Head of caudate nucleus (tissue), 42 donors: ENCODE results near the gene PARG.
"Not testable (repeated sequence)": the region's sequence is repeated elsewhere in the genome, so short reads cannot be mapped to it uniquely, and the experiment has no call there.

Source experiments
- DNase-seq, 42 donors: peaks; one replicate each; pipeline versions ENCODE4 v3.0.0 to v3.0.0-alpha.2; 2020 to 2021; ENCODE audit warnings: mixed read lengths in 7 of 42
- intact Hi-C: fragments of 100-400 bp; cut with DNase I; formaldehyde crosslinking; loops from one replicate; pipeline ENCODE4 v1.15.0; 2022

Gene PARG

GRCh38 chr10:49910295-49910694 lies 31.5 kb downstream of the PARG start:
- intact Hi-C loops, DNase-seq: not testable (repeated sequence)

- DNase-seq, intact Hi-C loops: not testable (repeated sequence)
Observed at GRCh38 chr10:49908290-49909080, 33.3 kb downstream of the PARG start.

DNA sequence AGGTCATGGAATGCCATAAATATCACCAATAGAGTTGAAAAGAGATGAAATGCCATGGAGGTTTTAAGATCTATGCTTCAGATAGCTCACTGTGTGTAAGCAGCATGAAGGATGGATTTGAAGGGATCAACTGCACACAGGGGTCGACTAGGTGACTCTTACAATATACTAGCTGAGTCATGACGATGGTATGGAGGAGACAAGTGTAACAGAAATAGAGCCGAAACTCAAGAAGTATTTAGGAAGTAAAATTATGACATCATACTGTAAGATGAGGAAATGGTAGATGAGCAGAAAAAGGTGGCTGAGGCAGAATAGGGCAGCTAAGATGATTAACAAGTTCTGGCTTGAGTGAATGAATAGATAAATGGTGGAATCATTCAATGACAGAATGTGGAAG lies 38.0 kb downstream of the PARG start:
- intact Hi-C loops, result not testable (repeated sequence)

GRCh38 chr10:49900406-49900805 lies 41.4 kb downstream of the PARG start:
- DNase-seq, intact Hi-C loops: not testable (repeated sequence)

More for the DNA sequence above, 38.0 kb downstream of the PARG start:
- DNase-seq, result not testable (repeated sequence)

DNA sequence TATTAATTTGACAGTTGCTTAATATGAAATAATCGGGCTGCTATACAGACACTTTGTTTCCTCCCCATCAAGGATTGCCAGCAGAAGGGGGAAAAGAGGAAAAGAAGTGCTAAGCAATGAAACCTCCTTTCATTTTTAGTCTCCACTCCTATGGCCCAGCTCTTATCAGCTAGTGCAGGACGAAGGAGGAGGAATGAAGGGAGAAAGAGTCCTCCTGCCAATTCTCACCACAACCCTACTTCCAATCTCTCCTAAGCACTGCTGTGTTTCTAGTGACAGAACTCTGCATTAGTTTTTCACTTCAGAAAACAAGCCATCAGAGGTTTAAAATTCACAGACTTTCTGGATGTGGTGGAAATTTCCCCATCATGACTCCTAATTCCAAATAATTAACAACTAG lies 41.8 kb downstream of the PARG start:
- DNase-seq, result not testable (repeated sequence)

DNA sequence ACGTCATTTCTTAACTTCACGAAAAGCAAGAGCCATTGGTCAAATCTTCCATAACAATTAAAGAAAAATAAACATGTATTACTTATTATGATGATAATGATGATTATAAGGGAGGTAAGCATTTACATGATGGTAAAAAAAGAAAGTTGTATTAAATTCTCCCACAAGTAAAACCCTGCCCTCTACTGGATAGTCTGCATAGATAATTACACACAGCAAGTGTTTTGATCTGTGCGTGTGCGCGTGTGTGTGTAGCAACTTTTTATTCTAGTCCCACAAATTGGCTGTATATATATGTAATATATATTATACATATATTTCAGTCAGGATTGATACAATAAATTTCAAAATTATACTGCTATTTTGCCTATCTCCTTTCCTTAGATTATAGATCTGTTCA lies 51.8 kb downstream of the PARG start:
- intact Hi-C loops, DNase-seq: not testable (repeated sequence)

More for the DNA sequence above, 41.8 kb downstream of the PARG start:
- intact Hi-C loops, result not testable (repeated sequence)

DNA sequence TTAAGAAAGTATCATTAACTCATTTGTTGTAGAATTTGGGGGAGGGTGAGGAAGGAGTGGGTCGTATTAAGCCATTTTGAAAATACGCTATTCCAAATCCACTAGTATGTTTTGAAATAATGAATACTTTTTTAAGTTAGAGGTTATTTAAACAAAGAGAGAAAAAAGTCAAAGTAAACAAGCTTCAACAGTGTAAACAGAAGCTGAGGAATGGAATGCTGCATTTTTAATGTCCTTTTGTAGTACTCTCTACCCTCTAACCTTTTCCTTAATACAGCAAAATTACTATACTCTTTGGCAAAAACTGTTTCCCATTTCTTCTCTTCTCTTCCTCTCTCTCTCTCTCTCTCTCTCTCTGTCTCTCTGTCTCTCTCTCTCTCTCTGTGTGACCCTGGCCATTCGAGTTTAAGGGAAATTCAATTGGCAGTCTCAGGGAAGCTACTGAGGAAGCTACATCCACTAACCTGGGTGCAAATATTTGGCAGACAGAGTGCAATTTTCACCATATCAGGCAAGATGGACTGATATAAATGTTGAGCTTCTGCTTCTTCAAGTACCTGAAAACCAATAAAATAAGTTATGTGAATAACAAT lies 57.0 kb downstream of the PARG start:
- intact Hi-C loops, DNase-seq: not testable (repeated sequence)

DNA sequence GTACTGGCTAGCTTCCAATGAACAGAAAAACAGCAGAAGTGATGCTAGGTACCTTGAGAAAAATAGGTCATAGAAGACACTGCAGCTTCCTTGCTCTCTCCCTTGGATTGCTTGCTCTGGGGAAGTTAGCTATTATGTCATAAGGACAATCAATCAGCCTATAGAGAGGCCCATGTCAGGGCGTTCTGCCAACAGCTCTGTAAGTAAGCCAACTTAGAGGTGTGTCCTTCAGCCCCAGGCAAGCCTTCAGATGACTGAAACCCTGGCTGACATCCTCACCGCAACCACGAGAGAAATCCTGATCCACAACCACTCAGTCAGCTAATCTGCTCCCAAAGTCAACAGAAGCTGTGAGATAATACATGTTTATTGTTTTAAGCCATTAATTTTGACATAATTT lies 58.0 kb downstream of the PARG start:
- DNase-seq, intact Hi-C loops: not testable (repeated sequence)

DNA sequence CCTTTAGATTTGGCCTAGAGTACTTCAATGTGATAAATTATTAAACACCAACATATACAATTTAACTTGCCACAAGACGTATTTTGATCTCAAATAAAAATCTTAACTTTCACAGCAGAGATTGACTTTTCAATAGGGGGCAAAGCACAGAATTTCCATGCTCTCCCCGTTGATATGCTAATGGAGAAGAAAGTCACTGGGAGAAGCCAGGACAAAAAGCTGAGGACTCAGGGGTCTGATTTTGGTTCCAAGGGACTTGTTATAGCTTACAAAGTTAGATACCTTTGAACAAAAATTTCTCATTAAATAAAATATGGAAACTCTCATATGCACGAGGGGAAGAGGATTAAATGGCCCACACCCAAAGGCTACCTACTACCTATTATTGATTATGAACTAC lies 59.5 kb downstream of the PARG start:
- DNase-seq, intact Hi-C loops: not testable (repeated sequence)

GRCh38 chr10:49872740-49873139 lies 69.1 kb downstream of the PARG start:
- DNase-seq, intact Hi-C loops: not testable (repeated sequence)

DNA sequence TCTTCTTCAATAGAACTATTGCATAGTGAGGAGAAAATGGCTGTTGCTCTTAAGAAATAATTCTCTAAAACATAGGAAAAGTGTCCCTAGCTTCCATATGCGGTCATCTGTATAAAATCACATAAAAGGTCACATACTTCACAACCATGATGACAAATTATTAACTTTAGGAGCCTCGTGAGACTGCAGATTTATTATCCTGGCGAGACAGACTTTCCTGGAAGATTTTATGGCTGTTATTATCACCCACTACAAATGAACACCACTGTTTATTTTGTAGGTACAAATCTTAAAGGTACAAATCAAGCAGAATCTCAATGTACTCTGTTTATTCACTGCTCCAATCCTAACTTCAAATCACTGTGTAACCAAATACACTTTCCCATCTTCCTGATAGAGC lies 70.4 kb downstream of the PARG start:
- DNase-seq, intact Hi-C loops: not testable (repeated sequence)

GRCh38 chr10:49859933-49860332 lies 81.9 kb downstream of the PARG start:
- intact Hi-C loops, DNase-seq: not testable (repeated sequence)

DNA sequence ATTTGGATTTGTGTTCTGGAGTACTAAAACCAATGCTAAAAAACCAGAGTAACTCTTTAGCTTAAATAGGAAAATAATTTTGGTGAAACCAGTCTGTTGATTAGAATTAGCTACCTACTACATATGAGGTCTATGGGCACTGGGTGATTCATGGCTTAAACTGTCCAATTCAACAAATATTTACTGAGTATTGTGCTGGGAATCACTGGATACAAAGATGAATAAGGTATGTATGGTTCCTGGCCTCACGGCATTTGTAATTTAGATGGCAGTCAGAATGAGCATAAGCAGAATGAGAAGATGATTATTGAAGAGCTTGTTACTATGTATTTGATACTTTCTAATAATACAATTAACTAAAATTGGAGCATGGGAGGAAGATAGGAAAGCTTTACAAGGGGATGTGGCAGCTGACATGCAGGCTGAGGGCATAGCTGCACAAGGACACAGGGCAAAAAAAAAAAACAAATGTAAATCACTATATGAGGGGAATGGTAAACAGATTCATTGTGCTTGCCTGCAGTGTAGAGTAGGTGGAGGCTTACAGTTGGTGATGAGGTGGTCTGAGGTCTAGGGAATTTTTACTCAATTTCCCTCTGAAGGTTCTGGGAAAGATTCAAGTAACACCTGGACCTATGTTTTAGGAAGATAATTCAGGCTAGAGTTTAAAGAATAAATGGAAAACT lies 83.0 kb downstream of the PARG start:
- DNase-seq, intact Hi-C loops: not testable (repeated sequence)

DNA sequence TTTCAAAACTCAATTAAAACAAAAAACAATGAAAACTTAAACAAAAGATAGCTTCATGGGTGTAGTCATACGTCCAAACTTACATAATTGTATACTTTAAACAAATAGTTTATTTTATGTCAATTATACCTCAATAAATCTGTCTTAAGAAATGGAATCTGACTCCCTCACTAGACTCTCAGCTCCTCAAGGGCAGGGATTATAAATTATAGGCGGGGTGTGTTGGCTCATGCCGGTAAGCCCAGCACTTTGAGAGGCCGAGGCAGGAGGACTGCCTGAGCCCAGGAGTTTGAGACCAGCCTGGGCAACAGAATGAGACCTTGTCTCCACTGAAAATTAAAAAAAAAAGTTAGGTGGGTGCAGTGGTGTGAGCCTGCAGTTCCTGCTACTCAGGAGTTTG lies 92.3 kb downstream of the PARG start:
- DNase-seq, intact Hi-C loops: not testable (repeated sequence)

- DNase-seq, result no peak
- intact Hi-C loops, result no loop called here
Observed at GRCh38 chr10:49844775-49845595, 96.8 kb downstream of the PARG start.

GRCh38 chr10:49842333-49842628 lies 99.5 kb downstream of the PARG start:
- intact Hi-C loops, DNase-seq: not testable (repeated sequence)

GRCh38 chr10:49841615-49842332 lies 100.1 kb downstream of the PARG start:
- peak in 25 of 42 donors; percentile 7 to 52 (median 22) for DNase-seq
- intact Hi-C loops, result no loop called here

DNA sequence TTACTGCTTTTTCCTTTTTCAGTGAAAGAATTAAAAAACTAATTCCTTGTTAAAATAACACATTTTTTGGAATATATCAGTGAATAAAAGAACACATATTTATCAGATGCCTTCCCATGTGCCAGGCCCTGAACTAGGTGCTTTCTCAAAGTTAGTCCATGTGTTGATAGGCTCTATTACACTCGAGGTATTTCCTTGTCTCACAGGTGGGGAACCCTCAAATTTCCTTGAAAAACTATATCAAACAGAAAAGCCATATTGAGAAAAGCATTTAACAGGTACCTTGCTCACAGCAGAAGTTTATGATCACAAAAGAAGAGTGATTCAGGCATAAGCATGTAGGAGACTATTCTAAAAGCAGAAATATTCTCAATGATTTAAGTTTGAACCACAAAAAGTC lies 104.1 kb downstream of the PARG start:
- no peak for DNase-seq
- intact Hi-C loops, result no loop called here

DNA sequence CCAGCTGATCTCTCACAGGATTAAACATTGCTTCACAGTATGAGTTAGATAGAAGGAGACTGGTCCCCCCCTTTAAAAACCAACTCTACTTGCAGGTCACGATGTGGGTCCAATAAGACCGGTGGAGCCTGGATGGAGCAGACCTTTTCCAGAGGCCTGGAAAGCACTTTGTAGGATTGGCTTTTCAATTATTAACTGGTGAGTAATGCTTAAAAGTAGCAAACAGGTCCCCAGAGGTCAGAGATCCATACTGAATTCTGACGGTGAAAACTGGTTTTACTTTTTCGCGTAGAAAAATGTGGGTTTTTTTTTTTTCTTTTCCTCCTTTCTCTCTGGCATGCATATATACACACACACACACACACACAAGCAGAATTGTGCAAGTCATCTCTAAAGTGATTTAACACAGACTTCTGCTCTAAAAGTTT lies 104.8 kb downstream of the PARG start:
- intact Hi-C loops, result no loop called here
- DNase-seq, result no peak
